DOHH2 (cell line): Measurements from ENCODE around the gene ACTBL2.

Source experiments
- H3F3A ChIP-seq: fragments of 200-600 bp; sonication (generic), shearing (Covaris generic); 2 replicates; pipeline ENCODE4 v1.6.0; 2016; ENCODE audit warnings: antibody characterized with exemption, mild to moderate bottlenecking; ENCODE audit not compliant: control insufficient read depth, insufficient read depth
- H3K27ac ChIP-seq: fragments of 200-600 bp; sonication (generic); 2 replicates; pipeline ENCODE4 v1.5.1; 2014; ENCODE audit warnings: low read depth, mild to moderate bottlenecking, low read length, moderate library complexity
- H3K27me3 ChIP-seq: fragments of 200-600 bp; sonication (generic); 2 replicates; pipeline ENCODE4 v1.6.1; 2014; ENCODE audit warnings: mild to moderate bottlenecking, low read length, mixed read lengths; ENCODE audit not compliant: control insufficient read depth
- H3K36me3 ChIP-seq: fragments of 200-600 bp; sonication (generic); 2 replicates; pipeline ENCODE4 v1.6.1; 2014; ENCODE audit warnings: mild to moderate bottlenecking, low read length, moderate library complexity, mixed read lengths; ENCODE audit not compliant: control insufficient read depth
- H3K4me1 ChIP-seq: fragments of 200-600 bp; sonication (generic); 2 replicates; pipeline ENCODE4 v1.6.1; 2014; ENCODE audit warnings: mild to moderate bottlenecking, low read length, mixed read lengths; ENCODE audit not compliant: control insufficient read depth
- H3K4me2 ChIP-seq: fragments of 200-600 bp; sonication (generic); 2 replicates; pipeline ENCODE4 v1.6.0; 2014; ENCODE audit warnings: mild to moderate bottlenecking, low read length, moderate library complexity
- H3K4me3 ChIP-seq: fragments of 200-600 bp; sonication (generic); 2 replicates; pipeline ENCODE4 v1.5.1; 2014; ENCODE audit warnings: mild to moderate bottlenecking, low read length, mixed read lengths
- H3K79me2 ChIP-seq: fragments of 200-600 bp; sonication (generic); 2 replicates; pipeline ENCODE4 v1.6.1; 2014; ENCODE audit warnings: mild to moderate bottlenecking, low read length, mixed read lengths; ENCODE audit not compliant: control insufficient read depth
- H3K9me2 ChIP-seq: fragments of 200-600 bp; sonication (generic); replicated peaks from 2 replicates; pipeline ENCODE4 v1.6.1; 2014; ENCODE audit warnings: mild to moderate bottlenecking, low read length, mixed read lengths; ENCODE audit not compliant: control insufficient read depth
- H3K9me3 ChIP-seq: fragments of 200-600 bp; sonication (generic); 2 replicates; pipeline ENCODE4 v1.6.1; 2014; ENCODE audit warnings: antibody characterized with exemption, low read length, mixed read lengths; ENCODE audit not compliant: control insufficient read depth, insufficient read depth
- H4K20me1 ChIP-seq: fragments of 200-600 bp; sonication (generic); 2 replicates; pipeline ENCODE4 v1.6.0; 2014; ENCODE audit warnings: low read depth, mild to moderate bottlenecking, antibody characterized with exemption, low read length, moderate library complexity; ENCODE audit not compliant: control insufficient read depth, insufficient read depth
- CTCF ChIP-seq: fragments of 200-600 bp; sonication (generic); IDR thresholded peaks from one replicate; pipeline ENCODE4 v1.5.1; 2014; ENCODE audit warnings: antibody characterized with exemption, mild to moderate bottlenecking, low read depth, low read length; ENCODE audit not compliant: poor library complexity, severe bottlenecking
- EZH2phosphoT487 ChIP-seq: fragments of 200-600 bp; sonication (generic); IDR thresholded peaks from 2 replicates; pipeline ENCODE4 v1.6.1; 2017; ENCODE audit warnings: borderline replicate concordance, mild to moderate bottlenecking, antibody characterized with exemption, low read length, moderate library complexity, mixed read lengths

Gene ACTBL2

GRCh38 chr5:57439601-57440000 lies 43.0 kb downstream of the ACTBL2 start:
- Histone ChIP-seq H3K79me2 (no peaks in the 10 kb centered on the region), H3K36me3 (no peaks in the 10 kb centered on the region), H3K27ac (no peak overlapping the region), H4K20me1 (no peaks in the 10 kb centered on the region), H3K4me1 (no peaks in the 10 kb centered on the region), H3K4me3 (no peak overlapping the region), H3K4me2 (no peak overlapping the region), H3K9me3 (no peaks in the 10 kb centered on the region), H3F3A (no peaks in the 10 kb centered on the region), H3K9me2 (no peaks in the 10 kb centered on the region), H3K27me3 (peaks cover 10% of the 10 kb centered on the region)
- TF ChIP-seq EZH2phosphoT487 (no peak), CTCF (no peak)

- Histone ChIP-seq H4K20me1 (no peaks in the 10 kb centered on the region), H3K4me1 (no peaks in the 10 kb centered on the region), H3F3A (no peaks in the 10 kb centered on the region), H3K27ac (no peak overlapping the region), H3K27me3 (0 out of 2 replicates have a peak, but pooled peaks cover 5% of the 10 kb centered on the region), H3K36me3 (no peaks in the 10 kb centered on the region), H3K9me3 (no peaks in the 10 kb centered on the region), H3K9me2 (no peaks in the 10 kb centered on the region), H3K79me2 (no peaks in the 10 kb centered on the region), H3K4me2 (no peak overlapping the region), H3K4me3 (no peak overlapping the region)
- TF ChIP-seq CTCF, result no peak
- no peak for TF ChIP-seq EZH2phosphoT487
These were observed 44.4 kb downstream of the ACTBL2 start for GRCh38 chr5:57437976-57438805.

GRCh38 chr5:57436586-57436985 lies 46.0 kb downstream of the ACTBL2 start:
- H3K79me2 ChIP-seq, result no peaks in the 10 kb centered on the region
- no peak overlapping the region for H3K4me3 ChIP-seq
- H3K36me3 ChIP-seq, result no peaks in the 10 kb centered on the region
- TF ChIP-seq CTCF (no peak), EZH2phosphoT487 (no peak)
- H3F3A ChIP-seq, result no peaks in the 10 kb centered on the region
- H3K4me1 ChIP-seq, result no peaks in the 10 kb centered on the region
- no peaks in the 10 kb centered on the region for H3K9me2 ChIP-seq
- no peak overlapping the region for H3K4me2 ChIP-seq
- no peak overlapping the region for H3K27ac ChIP-seq
- H3K27me3 ChIP-seq, result peaks cover 7% of the 10 kb centered on the region; the same call in 1 of the 2 replicates
- no peaks in the 10 kb centered on the region for H3K9me3 ChIP-seq
- H4K20me1 ChIP-seq, result no peaks in the 10 kb centered on the region
